Suppressor macrophage treated with lipopolysaccharide for 4 hours (primary cell): ENCODE data around the gene MYOM3.

Experiments
- DNase-seq: peaks from one replicate; pipeline ENCODE4 v3.0.0-alpha.2; 2020

The MYOM3 gene

GRCh38 chr1:24138476-24139221 is 26.7 kb upstream of the MYOM3 start:
- DNase-seq, result peak; percentile 22

GRCh38 chr1:24136956-24137539 is 25.1 kb upstream of the MYOM3 start:
- DNase-seq, result no peak

- DNase-seq, result no peak
Observed at GRCh38 chr1:24134376-24134775, 22.4 kb upstream of the MYOM3 start.

- DNase-seq, result no peak
Observed at GRCh38 chr1:24133819-24134218, 21.9 kb upstream of the MYOM3 start.

- no peak for DNase-seq
Observed at GRCh38 chr1:24130385-24130784, 18.4 kb upstream of the MYOM3 start.

- DNase-seq, result no peak
Observed at GRCh38 chr1:24127801-24128363, 15.9 kb upstream of the MYOM3 start.

GRCh38 chr1:24127134-24127800 is 15.3 kb upstream of the MYOM3 start:
- no peak for DNase-seq

- no peak for DNase-seq
Observed at GRCh38 chr1:24126672-24127023, 14.7 kb upstream of the MYOM3 start.

GRCh38 chr1:24126018-24126671 is 14.2 kb upstream of the MYOM3 start:
- DNase-seq, result peak; percentile 85

- peak; percentile 70 for DNase-seq
Observed at GRCh38 chr1:24125456-24125855, 13.5 kb upstream of the MYOM3 start.

GRCh38 chr1:24124980-24125379 is 13.0 kb upstream of the MYOM3 start:
- no peak for DNase-seq

- DNase-seq, result no peak
Observed at GRCh38 chr1:24123611-24124010, 11.7 kb upstream of the MYOM3 start.

GRCh38 chr1:24122776-24123175 is 10.8 kb upstream of the MYOM3 start:
- no peak for DNase-seq

GRCh38 chr1:24121406-24121805 is 9.5 kb upstream of the MYOM3 start:
- DNase-seq, result no peak

GRCh38 chr1:24120965-24121364 is 9.0 kb upstream of the MYOM3 start:
- DNase-seq, result no peak

- no peak for DNase-seq
Observed at GRCh38 chr1:24119859-24120756, 8.2 kb upstream of the MYOM3 start.

- no peak for DNase-seq
Observed at GRCh38 chr1:24119489-24119858, 7.5 kb upstream of the MYOM3 start.

- no peak for DNase-seq
Observed at GRCh38 chr1:24118410-24119242, 6.7 kb upstream of the MYOM3 start.

GRCh38 chr1:24117722-24118409 is 5.9 kb upstream of the MYOM3 start:
- no peak for DNase-seq

GRCh38 chr1:24117132-24117531 is 5.2 kb upstream of the MYOM3 start:
- DNase-seq, result no peak

- no peak for DNase-seq
Observed at GRCh38 chr1:24114753-24115152, 2.8 kb upstream of the MYOM3 start.
